Liver (tissue), 3 donors: ENCODE results near the gene RHOD.

Experiments
- NR2F2 ChIP-seq: IDR thresholded peaks from 2 replicates; pipeline ENCODE4 v1.6.1; 2016; ENCODE audit warnings: antibody characterized with exemption
- TF ChIP-seq, protein P1 (sequence below): fragments of 150-350 bp; IDR thresholded peaks from 2 replicates; pipeline ENCODE4 v1.5.1; 2017; ENCODE audit warnings: improper control_type of control experiment, low read depth, low read length; ENCODE audit not compliant: missing input control
- TF ChIP-seq, protein P2 (sequence below): IDR thresholded peaks from 2 replicates; pipeline ENCODE4 v1.6.1; 2016; ENCODE audit warnings: antibody characterized with exemption
- donor health status: healthy.
- donor health status: healthy.

DNA sequence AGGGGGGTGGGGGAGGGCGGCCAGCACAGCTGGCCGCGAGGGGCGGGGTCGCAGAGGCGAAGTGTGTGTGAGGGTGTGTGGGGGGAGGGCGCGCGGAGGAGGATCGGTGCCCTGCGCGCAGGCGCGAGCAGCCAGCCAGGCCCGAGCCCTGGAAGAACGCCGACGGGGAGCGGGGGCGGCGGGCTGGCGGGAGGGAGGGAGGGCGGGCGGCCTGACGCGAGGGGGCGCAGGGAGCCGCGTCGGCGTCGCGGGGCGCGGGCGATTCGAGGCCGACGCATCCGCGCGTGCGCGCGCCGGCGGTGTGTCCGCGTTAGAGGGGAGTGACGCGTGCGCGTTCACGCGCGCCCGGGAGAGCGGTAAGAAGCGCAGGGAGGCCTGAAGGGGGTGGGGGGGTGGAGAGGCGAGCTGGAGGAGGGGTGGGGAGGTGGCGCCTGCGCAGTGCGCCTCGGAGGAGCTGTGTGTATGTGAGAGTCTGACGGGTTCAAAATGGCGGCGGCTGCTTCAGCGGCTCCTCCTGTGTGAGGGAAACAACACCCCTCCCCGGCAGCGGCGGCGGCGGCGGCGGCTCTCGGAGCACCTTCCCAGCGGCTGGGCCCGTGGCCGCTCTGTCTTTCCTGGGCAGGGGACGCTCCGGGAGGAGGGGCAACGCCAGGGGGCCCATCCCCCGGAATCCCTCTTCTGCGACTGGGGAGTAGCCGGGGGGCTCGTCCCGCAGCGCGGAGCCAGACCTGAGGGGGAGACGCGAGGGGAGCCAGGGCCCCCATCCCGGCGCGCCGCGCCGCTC is 62.3 kb downstream of the RHOD start, which contains the start of gene KDM2A:
- TF ChIP-seq, protein P1, sequence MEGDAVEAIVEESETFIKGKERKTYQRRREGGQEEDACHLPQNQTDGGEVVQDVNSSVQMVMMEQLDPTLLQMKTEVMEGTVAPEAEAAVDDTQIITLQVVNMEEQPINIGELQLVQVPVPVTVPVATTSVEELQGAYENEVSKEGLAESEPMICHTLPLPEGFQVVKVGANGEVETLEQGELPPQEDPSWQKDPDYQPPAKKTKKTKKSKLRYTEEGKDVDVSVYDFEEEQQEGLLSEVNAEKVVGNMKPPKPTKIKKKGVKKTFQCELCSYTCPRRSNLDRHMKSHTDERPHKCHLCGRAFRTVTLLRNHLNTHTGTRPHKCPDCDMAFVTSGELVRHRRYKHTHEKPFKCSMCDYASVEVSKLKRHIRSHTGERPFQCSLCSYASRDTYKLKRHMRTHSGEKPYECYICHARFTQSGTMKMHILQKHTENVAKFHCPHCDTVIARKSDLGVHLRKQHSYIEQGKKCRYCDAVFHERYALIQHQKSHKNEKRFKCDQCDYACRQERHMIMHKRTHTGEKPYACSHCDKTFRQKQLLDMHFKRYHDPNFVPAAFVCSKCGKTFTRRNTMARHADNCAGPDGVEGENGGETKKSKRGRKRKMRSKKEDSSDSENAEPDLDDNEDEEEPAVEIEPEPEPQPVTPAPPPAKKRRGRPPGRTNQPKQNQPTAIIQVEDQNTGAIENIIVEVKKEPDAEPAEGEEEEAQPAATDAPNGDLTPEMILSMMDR, result no peak
- TF ChIP-seq, protein P2, sequence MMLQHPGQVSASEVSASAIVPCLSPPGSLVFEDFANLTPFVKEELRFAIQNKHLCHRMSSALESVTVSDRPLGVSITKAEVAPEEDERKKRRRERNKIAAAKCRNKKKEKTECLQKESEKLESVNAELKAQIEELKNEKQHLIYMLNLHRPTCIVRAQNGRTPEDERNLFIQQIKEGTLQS, result no peak
- no peak for TF ChIP-seq NR2F2
